Neuron (in vitro differentiated cells): ENCODE results near the gene SLC28A3.
"Not testable (repeated sequence)": the region's sequence is repeated elsewhere in the genome, so short reads cannot be mapped to it uniquely, and the experiment has no call there.

Experiments
- H2AFZ ChIP-seq: one replicate; pipeline ENCODE4 v1.6.1; 2013; ENCODE audit warnings: low read depth, mild to moderate bottlenecking, inconsistent platforms, low read length, moderate library complexity
- H3K27me3 ChIP-seq: one replicate; pipeline ENCODE4 v1.6.1; 2013; ENCODE audit warnings: low read length; ENCODE audit not compliant: insufficient read depth
- H3K36me3 ChIP-seq: one replicate; pipeline ENCODE4 v1.6.1; 2013; ENCODE audit warnings: low read length; ENCODE audit not compliant: insufficient read depth
- H3K4me1 ChIP-seq: one replicate; pipeline ENCODE4 v1.6.1; 2013; ENCODE audit warnings: low read length; ENCODE audit not compliant: insufficient read depth
- H3K4me3 ChIP-seq: 2 replicates; pipeline ENCODE4 v1.5.1; 2013; ENCODE audit warnings: mild to moderate bottlenecking, low read length, moderate library complexity
- H3K9me3 ChIP-seq: one replicate; pipeline ENCODE4 v1.6.1; 2013; ENCODE audit warnings: low read length

Gene SLC28A3

DNA sequence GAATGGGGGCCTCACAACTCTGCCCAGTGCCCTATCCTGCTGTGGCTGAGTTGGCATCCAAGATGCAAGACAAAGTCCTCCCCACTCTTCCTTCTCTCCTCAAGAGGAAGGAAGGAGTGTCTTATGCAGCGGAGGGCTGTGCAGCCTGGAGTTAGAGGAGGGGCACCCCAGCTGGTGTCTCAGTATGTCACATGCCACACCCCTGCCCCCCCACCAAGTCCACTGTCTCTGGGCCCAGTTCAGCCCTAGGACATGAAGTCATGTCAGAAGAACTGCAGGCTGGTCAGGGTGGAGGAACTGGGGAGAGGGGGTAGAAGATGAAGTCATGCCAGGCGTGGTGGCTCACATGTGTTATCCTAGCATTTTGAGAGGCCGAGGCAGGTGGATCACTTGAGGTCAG, 28.0 kb upstream of the SLC28A3 start:
- H3K36me3 ChIP-seq, result no peaks in the 10 kb centered on the region
- H3K27me3 ChIP-seq, result no peaks in the 10 kb centered on the region
- no peaks in the 10 kb centered on the region for H3K9me3 ChIP-seq
- H3K4me1 ChIP-seq, result no peaks in the 10 kb centered on the region
- no peak overlapping the region for H2AFZ ChIP-seq
- no peak overlapping the region for H3K4me3 ChIP-seq

DNA sequence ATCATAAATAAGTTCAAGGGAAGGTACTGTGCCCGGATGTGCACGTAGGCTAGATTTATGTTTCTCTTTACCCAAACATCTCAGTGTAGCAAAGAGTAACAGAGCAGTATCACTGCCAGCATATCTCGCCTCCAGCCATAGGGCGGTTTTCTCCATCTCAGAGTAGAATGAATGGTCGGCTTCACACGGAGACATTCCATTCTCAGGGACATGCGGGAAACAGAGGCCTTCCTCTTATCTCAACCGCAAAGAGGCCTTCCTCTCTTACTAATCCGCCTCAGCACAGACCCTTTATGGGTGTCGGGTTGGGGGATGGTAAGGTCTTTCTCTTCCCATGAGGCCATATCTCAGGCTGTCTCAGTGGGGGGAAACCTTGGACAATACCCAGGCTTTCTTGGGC, 27.2 kb upstream of the SLC28A3 start:
- not testable (repeated sequence) for H3K4me1 ChIP-seq, H2AFZ ChIP-seq

GRCh38 chr9:84366683-84367082, 26.1 kb upstream of the SLC28A3 start:
- H3K4me3 ChIP-seq, result no peak overlapping the region
- H2AFZ ChIP-seq, result no peak overlapping the region
- H3K27me3 ChIP-seq, result no peaks in the 10 kb centered on the region
- no peaks in the 10 kb centered on the region for H3K4me1 ChIP-seq
- H3K9me3 ChIP-seq, result no peaks in the 10 kb centered on the region
- no peaks in the 10 kb centered on the region for H3K36me3 ChIP-seq

More for the DNA sequence above, 27.2 kb upstream of the SLC28A3 start:
- not testable (repeated sequence) for H3K36me3 ChIP-seq, H3K27me3 ChIP-seq, H3K4me3 ChIP-seq, H3K9me3 ChIP-seq

- H3K36me3 ChIP-seq, H2AFZ ChIP-seq, H3K4me3 ChIP-seq, H3K9me3 ChIP-seq, H3K27me3 ChIP-seq, H3K4me1 ChIP-seq: not testable (repeated sequence)
These were observed 24.4 kb upstream of the SLC28A3 start for GRCh38 chr9:84364894-84365490.

- H3K4me3 ChIP-seq, result no peak overlapping the region
- no peaks in the 10 kb centered on the region for H3K9me3 ChIP-seq
These were observed 21.1 kb upstream of the SLC28A3 start for GRCh38 chr9:84361645-84362044.

DNA sequence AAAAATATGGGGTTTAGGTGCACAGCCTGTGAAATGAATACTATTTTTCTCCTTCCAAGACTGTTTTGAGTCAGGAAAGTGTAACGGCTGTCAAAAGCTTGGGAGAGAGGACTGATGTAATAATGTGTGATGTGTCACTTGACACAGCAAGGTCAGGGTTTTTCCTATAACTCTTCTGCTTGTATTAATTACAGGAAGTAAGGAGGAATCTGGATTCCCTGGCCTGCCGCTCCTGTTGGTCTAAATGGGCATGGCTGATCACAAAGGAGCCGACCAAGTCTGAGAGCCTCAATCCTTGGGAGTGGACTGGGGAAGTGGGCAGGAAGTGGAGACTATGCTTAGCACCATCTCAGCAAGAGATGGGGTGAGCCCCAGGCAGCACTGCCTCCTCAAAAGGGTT, 16.7 kb upstream of the SLC28A3 start:
- Histone ChIP-seq H3K9me3 (no peaks in the 10 kb centered on the region), H3K4me1 (no peaks in the 10 kb centered on the region), H3K27me3 (no peaks in the 10 kb centered on the region), H3K36me3 (no peaks in the 10 kb centered on the region), H3K4me3 (no peak overlapping the region), H2AFZ (no peak overlapping the region)

More at GRCh38 chr9:84361645-84362044, 21.1 kb upstream of the SLC28A3 start:
- Histone ChIP-seq H2AFZ (no peak overlapping the region), H3K4me1 (no peaks in the 10 kb centered on the region), H3K36me3 (no peaks in the 10 kb centered on the region), H3K27me3 (no peaks in the 10 kb centered on the region)

DNA sequence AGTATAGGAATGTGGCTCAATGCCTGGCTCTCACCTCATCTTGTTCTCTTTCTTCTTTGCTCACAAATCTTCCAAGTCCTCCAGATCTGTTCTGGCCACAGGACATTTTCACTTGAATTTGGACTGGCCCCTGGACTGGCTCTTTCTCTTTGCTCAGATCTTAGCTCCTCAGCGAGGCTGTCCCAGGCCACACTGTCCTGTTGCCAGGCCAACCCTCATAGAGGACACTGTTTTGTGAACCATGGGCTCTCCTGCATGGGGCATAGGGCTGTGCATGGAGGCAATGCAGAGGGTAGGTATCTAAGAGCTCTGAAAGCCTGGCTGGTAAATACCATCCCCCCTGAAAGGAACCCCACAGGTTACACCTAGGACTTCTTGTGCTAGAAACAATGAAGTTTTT, 13.5 kb upstream of the SLC28A3 start:
- Histone ChIP-seq H3K36me3 (no peaks in the 10 kb centered on the region), H3K4me3 (no peak overlapping the region), H3K4me1 (no peaks in the 10 kb centered on the region), H2AFZ (no peak overlapping the region), H3K9me3 (no peaks in the 10 kb centered on the region), H3K27me3 (no peaks in the 10 kb centered on the region)

DNA sequence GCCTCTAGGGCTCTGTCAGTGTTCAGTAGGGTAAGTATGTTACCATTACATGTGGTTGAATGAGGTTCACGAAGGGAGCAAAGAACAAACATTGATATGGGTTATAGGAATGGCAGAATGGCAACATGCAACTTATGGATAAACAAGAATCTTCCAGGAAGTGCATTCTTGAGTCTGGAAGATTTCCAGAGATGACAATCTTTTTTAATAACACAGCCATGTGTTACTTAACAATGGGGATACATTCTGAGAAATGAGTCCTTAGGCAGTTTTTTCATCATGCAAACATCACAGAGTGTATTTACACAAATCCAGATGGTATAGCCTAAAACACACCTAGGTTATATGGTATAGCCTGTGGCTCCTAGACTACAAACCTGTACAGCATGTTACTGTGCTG, 9.1 kb upstream of the SLC28A3 start:
- Histone ChIP-seq H3K4me1 (no peaks in the 10 kb centered on the region), H3K27me3 (no peaks in the 10 kb centered on the region), H3K36me3 (no peaks in the 10 kb centered on the region), H3K9me3 (no peaks in the 10 kb centered on the region), H2AFZ (no peak overlapping the region), H3K4me3 (no peak overlapping the region)

DNA sequence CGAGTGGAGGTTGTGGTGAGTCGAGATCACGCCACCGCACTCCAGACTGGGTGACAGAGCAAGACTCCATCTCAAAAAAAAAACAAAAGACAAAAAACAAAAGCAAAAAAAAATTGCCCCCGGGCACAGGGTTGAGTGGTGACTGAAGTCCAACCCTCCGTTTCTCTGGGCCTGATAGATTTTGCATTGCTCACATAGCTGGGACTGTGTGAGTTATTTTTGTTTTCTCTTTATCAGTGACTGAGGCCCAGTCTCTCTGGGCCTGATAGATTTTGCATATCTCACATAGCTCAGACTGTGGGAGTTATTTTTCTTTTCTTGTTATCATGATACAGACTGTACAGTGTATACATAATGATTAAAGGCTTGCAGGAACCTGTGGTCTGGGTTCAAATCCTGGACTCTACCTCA, 2.6 kb upstream of the SLC28A3 start:
- Histone ChIP-seq H2AFZ (no peak overlapping the region), H3K4me3 (no peak overlapping the region), H3K36me3 (no peaks in the 10 kb centered on the region), H3K9me3 (no peaks in the 10 kb centered on the region), H3K4me1 (no peaks in the 10 kb centered on the region), H3K27me3 (no peaks in the 10 kb centered on the region)

GRCh38 chr9:84339962-84340361, 596 bp downstream of the SLC28A3 start:
- Histone ChIP-seq H3K4me3 (no peak overlapping the region), H2AFZ (no peak overlapping the region), H3K9me3 (no peaks in the 10 kb centered on the region), H3K4me1 (no peaks in the 10 kb centered on the region), H3K27me3 (no peaks in the 10 kb centered on the region), H3K36me3 (no peaks in the 10 kb centered on the region)

- no peaks in the 10 kb centered on the region for H3K9me3 ChIP-seq
- no peak overlapping the region for H2AFZ ChIP-seq
- no peaks in the 10 kb centered on the region for H3K4me1 ChIP-seq
- H3K27me3 ChIP-seq, result no peaks in the 10 kb centered on the region
- no peak overlapping the region for H3K4me3 ChIP-seq
- no peaks in the 10 kb centered on the region for H3K36me3 ChIP-seq
These were observed 1.1 kb downstream of the SLC28A3 start for GRCh38 chr9:84339503-84339902.

DNA sequence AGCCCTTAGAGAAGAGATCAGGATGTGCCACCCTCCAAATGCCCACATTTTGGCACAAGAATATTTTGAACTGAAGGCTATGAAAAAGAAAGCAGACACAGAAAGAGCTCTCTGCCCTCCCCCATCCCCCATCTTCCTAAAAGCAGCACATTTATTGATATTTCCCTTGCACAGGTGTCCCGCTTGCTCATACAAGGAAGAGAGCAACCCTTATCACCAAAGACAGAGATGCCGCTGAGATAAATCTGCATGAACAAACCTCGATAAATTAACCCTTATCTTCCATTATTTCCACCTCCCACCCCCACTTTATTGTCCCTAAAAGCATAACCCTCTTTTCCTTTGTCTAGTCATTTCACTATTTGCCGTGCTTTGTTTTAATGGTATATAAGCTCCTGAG, 1.8 kb downstream of the SLC28A3 start:
- Histone ChIP-seq H3K9me3 (no peaks in the 10 kb centered on the region), H3K4me1 (no peaks in the 10 kb centered on the region)

GRCh38 chr9:84337252-84337651, 3.3 kb downstream of the SLC28A3 start:
- H2AFZ ChIP-seq, result no peak overlapping the region
- no peaks in the 10 kb centered on the region for H3K4me1 ChIP-seq
- H3K9me3 ChIP-seq, result no peaks in the 10 kb centered on the region
- H3K4me3 ChIP-seq, result no peak overlapping the region
- no peaks in the 10 kb centered on the region for H3K27me3 ChIP-seq
- no peaks in the 10 kb centered on the region for H3K36me3 ChIP-seq

More for the DNA sequence above, 1.8 kb downstream of the SLC28A3 start:
- Histone ChIP-seq H3K27me3 (no peaks in the 10 kb centered on the region), H3K36me3 (no peaks in the 10 kb centered on the region), H2AFZ (no peak overlapping the region), H3K4me3 (no peak overlapping the region)

GRCh38 chr9:84331119-84331809, 9.3 kb downstream of the SLC28A3 start:
- H3K4me1 ChIP-seq, result no peaks in the 10 kb centered on the region
- no peaks in the 10 kb centered on the region for H3K27me3 ChIP-seq
- no peaks in the 10 kb centered on the region for H3K9me3 ChIP-seq
- no peak overlapping the region for H3K4me3 ChIP-seq
- H2AFZ ChIP-seq, result no peak overlapping the region
- no peaks in the 10 kb centered on the region for H3K36me3 ChIP-seq
